Natural killer cell (primary cell): ENCODE results near the gene ACER3. TPM values are rescaled to one million over a fixed set of nuclear protein-coding genes. Genes with fewer than 3 reads are reported as not detected.
"Not testable (repeated sequence)": the region's sequence is repeated elsewhere in the genome, so short reads cannot be mapped to it uniquely, and the experiment has no call there.

Experiments used
- ATAC-seq, 3 donors: fragments of 150-1000 bp in 2 of 3; fragments of 200-7000 bp in 1 of 3; cut with Tn5 transposase; 1 replicate in 1 of 3; 2 replicates in 2 of 3; pipeline ENCODE4 v1.10.0; 2021; ENCODE audit warnings: mild to moderate bottlenecking in 2 of 3, moderate library complexity in 2 of 3
- DNase-seq, 2 donors: peaks; one replicate each; pipeline versions ENCODE4 v3.0.0 to v3.0.0-alpha.2; 2013 to 2021; ENCODE audit warnings: mixed read lengths in 1 of 2
- H3K27ac ChIP-seq: one replicate; pipeline ENCODE4 v1.5.1; 2013; ENCODE audit warnings: mild to moderate bottlenecking, low read length
- H3K27me3 ChIP-seq: one replicate; pipeline ENCODE4 v1.6.1; 2013; ENCODE audit warnings: low read length; ENCODE audit not compliant: control insufficient read depth, insufficient read depth
- H3K36me3 ChIP-seq: one replicate; pipeline ENCODE4 v1.6.1; 2013; ENCODE audit warnings: low read length; ENCODE audit not compliant: control insufficient read depth, insufficient read depth
- H3K4me1 ChIP-seq: one replicate; pipeline ENCODE4 v1.6.1; 2013; ENCODE audit warnings: low read length; ENCODE audit not compliant: control insufficient read depth, insufficient read depth
- H3K4me3 ChIP-seq: one replicate; pipeline ENCODE4 v1.5.1; 2013; ENCODE audit warnings: low read length
- H3K9me3 ChIP-seq: one replicate; pipeline ENCODE4 v1.6.1; 2013; ENCODE audit warnings: low read length; ENCODE audit not compliant: control insufficient read depth, insufficient read depth
- H3K27ac Mint-ChIP-seq, 2 donors: one replicate each; pipeline ENCODE4 v1.8.0; 2022; ENCODE audit warnings: mild to moderate bottlenecking in 2 of 2, mixed read lengths in 2 of 2, moderate library complexity in 1 of 2
- H3K27me3 Mint-ChIP-seq, 2 donors: one replicate each; pipeline ENCODE4 v1.8.0; 2022; ENCODE audit warnings: low read depth in 2 of 2, mixed read lengths in 2 of 2
- H3K36me3 Mint-ChIP-seq: one replicate; pipeline ENCODE4 v1.8.0; 2022; ENCODE audit warnings: mixed read lengths
- H3K4me1 Mint-ChIP-seq, 2 donors: one replicate each; pipeline ENCODE4 v1.8.0; 2022; ENCODE audit warnings: mixed read lengths in 2 of 2
- H3K4me3 Mint-ChIP-seq: one replicate; pipeline ENCODE4 v1.8.0; 2022; ENCODE audit warnings: mild to moderate bottlenecking, moderate library complexity, mixed read lengths
- H3K9me3 Mint-ChIP-seq, 2 donors: one replicate each; pipeline ENCODE4 v1.8.0; 2022; ENCODE audit warnings: mixed read lengths in 2 of 2
- WGBS: methylation state at CpG from one replicate; pipeline ENCODE4 v1.1.7; 2013; ENCODE audit warnings: missing lambda C conversion rate; ENCODE audit not compliant: insufficient coverage; 5-methylcytosine and 5-hydroxymethylcytosine counted together
- intact Hi-C: fragments of 100-400 bp; cut with micrococcal nuclease; formaldehyde crosslinking; loops from one replicate; pipeline ENCODE4 v1.14.2; 2022
- total RNA-seq, 4 donors: library from RNA; stranded (reverse); fragments of 120-200 nt in 1 of 4; gene quantifications; one replicate each; pipeline versions ENCODE4 v1.2.3 to v1.2.4, GENCODE V29; 2013 to 2022
- TF ChIP-seq, protein P1 (sequence below): fragments of 200-600 bp; IDR thresholded peaks from one replicate; pipeline ENCODE4 v1.8.0; 2022; ENCODE audit warnings: antibody characterized with exemption

The ACER3 gene
- total RNA-seq, 3 donors from 2014 or later (not counting 1 experiment from before 2014, with no cell fraction given) = 12.1 to 14.8 (median 13.6) TPM

DNA sequence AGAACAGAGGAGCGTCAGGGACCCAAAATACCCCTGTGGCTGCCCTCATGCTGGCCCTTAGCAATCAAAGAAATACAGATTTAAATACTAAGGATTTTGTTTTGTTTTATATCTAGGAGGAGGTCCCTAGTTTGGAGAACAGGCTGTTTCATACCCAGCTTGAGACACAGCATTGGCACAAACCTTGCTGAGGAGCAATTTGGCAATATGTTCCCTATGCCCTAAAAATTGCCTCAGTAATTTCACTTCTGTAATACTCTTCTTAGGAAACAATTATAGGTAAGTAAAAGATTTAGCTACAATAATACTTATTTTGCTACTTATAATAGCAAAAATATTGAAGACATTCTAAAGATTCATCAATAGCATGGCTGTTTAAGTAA, 40.5 kb upstream of the ACER3 start:
- Mint-ChIP-seq H3K27ac (no peak overlapping the region), H3K4me1 (no peaks in the 10 kb centered on the region), H3K36me3 (peaks cover 12% of the 10 kb centered on the region), H3K9me3 (peaks cover 0 to 3% of the 10 kb centered on the region in 2 donors), H3K4me3 (no peak overlapping the region), H3K27me3 (peaks cover 7 to 27% of the 10 kb centered on the region in 2 donors)
- peaks cover 6% of the 10 kb centered on the region for H3K4me1 ChIP-seq
- no peaks in the 10 kb centered on the region for H3K36me3 ChIP-seq
- H3K27ac ChIP-seq = no peak overlapping the region
- no peak overlapping the region for H3K4me3 ChIP-seq
- 73% methylated on average over 1 of the region's 1 CpG for WGBS
- no peak for DNase-seq
- peaks cover 16% of the 10 kb centered on the region for H3K9me3 ChIP-seq
- peaks cover 3% of the 10 kb centered on the region for H3K27me3 ChIP-seq
- TF ChIP-seq, protein P1, sequence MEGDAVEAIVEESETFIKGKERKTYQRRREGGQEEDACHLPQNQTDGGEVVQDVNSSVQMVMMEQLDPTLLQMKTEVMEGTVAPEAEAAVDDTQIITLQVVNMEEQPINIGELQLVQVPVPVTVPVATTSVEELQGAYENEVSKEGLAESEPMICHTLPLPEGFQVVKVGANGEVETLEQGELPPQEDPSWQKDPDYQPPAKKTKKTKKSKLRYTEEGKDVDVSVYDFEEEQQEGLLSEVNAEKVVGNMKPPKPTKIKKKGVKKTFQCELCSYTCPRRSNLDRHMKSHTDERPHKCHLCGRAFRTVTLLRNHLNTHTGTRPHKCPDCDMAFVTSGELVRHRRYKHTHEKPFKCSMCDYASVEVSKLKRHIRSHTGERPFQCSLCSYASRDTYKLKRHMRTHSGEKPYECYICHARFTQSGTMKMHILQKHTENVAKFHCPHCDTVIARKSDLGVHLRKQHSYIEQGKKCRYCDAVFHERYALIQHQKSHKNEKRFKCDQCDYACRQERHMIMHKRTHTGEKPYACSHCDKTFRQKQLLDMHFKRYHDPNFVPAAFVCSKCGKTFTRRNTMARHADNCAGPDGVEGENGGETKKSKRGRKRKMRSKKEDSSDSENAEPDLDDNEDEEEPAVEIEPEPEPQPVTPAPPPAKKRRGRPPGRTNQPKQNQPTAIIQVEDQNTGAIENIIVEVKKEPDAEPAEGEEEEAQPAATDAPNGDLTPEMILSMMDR = no peak
- intact Hi-C loops = no loop called here
- ATAC-seq = no peak

- WGBS = 95% methylated on average over 29 of the region's 29 CpGs
- H3K4me1 Mint-ChIP-seq, H3K4me3 Mint-ChIP-seq, H3K36me3 ChIP-seq, intact Hi-C loops, H3K9me3 Mint-ChIP-seq, H3K36me3 Mint-ChIP-seq, DNase-seq, H3K4me3 ChIP-seq, H3K27me3 ChIP-seq, H3K4me1 ChIP-seq, H3K27ac ChIP-seq, ATAC-seq, H3K9me3 ChIP-seq, H3K27ac Mint-ChIP-seq: not testable (repeated sequence)
- peaks cover 3 to 27% of the 10 kb centered on the region in 2 donors for H3K27me3 Mint-ChIP-seq
Measured at GRCh38 chr11:76821396-76821795, 39.3 kb upstream of the ACER3 start.

- no peak for ATAC-seq
- no peaks in the 10 kb centered on the region for H3K36me3 ChIP-seq
- no peak overlapping the region for H3K4me3 Mint-ChIP-seq
Measured at GRCh38 chr11:76822406-76822805, 38.3 kb upstream of the ACER3 start.

GRCh38 chr11:76823481-76824028, 37.2 kb upstream of the ACER3 start:
- TF ChIP-seq, protein P1 = no peak
- Mint-ChIP-seq H3K27me3 (peaks cover 2 to 14% of the 10 kb centered on the region in 2 donors), H3K36me3 (no peaks in the 10 kb centered on the region), H3K4me3 (no peak overlapping the region), H3K27ac (no peak overlapping the region), H3K4me1 (peaks cover 0 to 5% of the 10 kb centered on the region in 2 donors), H3K9me3 (no peaks in the 10 kb centered on the region)
- Histone ChIP-seq H3K27ac (no peak overlapping the region), H3K4me3 (no peak overlapping the region), H3K4me1 (peaks cover 6% of the 10 kb centered on the region), H3K27me3 (no peaks in the 10 kb centered on the region), H3K36me3 (no peaks in the 10 kb centered on the region), H3K9me3 (no peaks in the 10 kb centered on the region)
- WGBS = 88% methylated on average over 7 of the region's 9 CpGs
- ATAC-seq = no peak
- DNase-seq = no peak
- intact Hi-C loops = no loop called here

More at GRCh38 chr11:76822406-76822805, 38.3 kb upstream of the ACER3 start:
- 60% methylated on average over 1 of the region's 1 CpG for whole genome bisulfite sequencing
- intact Hi-C loops = no loop called here
- H3K4me1 ChIP-seq = peaks cover 6% of the 10 kb centered on the region
- peaks cover 1% of the 10 kb centered on the region for H3K36me3 Mint-ChIP-seq
- H3K9me3 Mint-ChIP-seq = no peaks in the 10 kb centered on the region
- H3K27me3 Mint-ChIP-seq = peaks cover 2 to 20% of the 10 kb centered on the region in 2 donors
- H3K4me1 Mint-ChIP-seq = peaks cover 0 to 5% of the 10 kb centered on the region in 2 donors
- no peak overlapping the region for H3K4me3 ChIP-seq
- no peaks in the 10 kb centered on the region for H3K9me3 ChIP-seq
- TF ChIP-seq, protein P1 = no peak
- H3K27ac Mint-ChIP-seq = no peak overlapping the region
- no peaks in the 10 kb centered on the region for H3K27me3 ChIP-seq
- DNase-seq = no peak
- H3K27ac ChIP-seq = no peak overlapping the region
